Activated CD4-positive, alpha-beta memory T cell treated with anti-CD3 and anti-CD28 coated beads, Interleukin-2, amount 10 ng/mL, durations not matched to agents 7 days and 5 days (primary cell): ENCODE data around the gene VPS35. TPM values are rescaled to one million over a fixed set of nuclear protein-coding genes. Genes with fewer than 3 reads are reported as not detected.
A peak's percentile ranks its signal among the peaks of the same experiment; 100 is the strongest.

Experiments used
- CTCF ChIA-PET: fragments of 350-600 bp; sonication (Branson Sonifier 250); formaldehyde crosslinking; loops from one replicate; lab custom pipeline; 2021; ENCODE audit warnings: antibody characterized with exemption, inconsistent platforms; lab: Charles Lee
- POLR2A ChIA-PET: fragments of 350-600 bp; sonication (Branson Sonifier 250); formaldehyde crosslinking; loops from one replicate; lab custom pipeline; 2021; ENCODE audit warnings: antibody characterized with exemption; lab: Charles Lee
- DNase-seq: peaks from one replicate; pipeline ENCODE4 v3.0.0-alpha.2; 2020
- H3K27ac Mint-ChIP-seq: one replicate; pipeline ENCODE4 v1.8.0; 2021; ENCODE audit warnings: mild to moderate bottlenecking, mixed read lengths
- H3K27me3 Mint-ChIP-seq: one replicate; pipeline ENCODE4 v1.8.0; 2021; ENCODE audit warnings: mixed read lengths
- H3K36me3 Mint-ChIP-seq: one replicate; pipeline ENCODE4 v1.8.0; 2021; ENCODE audit warnings: low read depth, mixed read lengths
- H3K4me1 Mint-ChIP-seq: one replicate; pipeline ENCODE4 v1.8.0; 2021; ENCODE audit warnings: mixed read lengths
- H3K4me3 Mint-ChIP-seq: one replicate; pipeline ENCODE4 v1.8.0; 2021; ENCODE audit warnings: mild to moderate bottlenecking, mixed read lengths
- H3K9me3 Mint-ChIP-seq: one replicate; pipeline ENCODE4 v1.8.0; 2021; ENCODE audit warnings: mixed read lengths
- total RNA-seq, 2 experiments: library from RNA; stranded (reverse); gene quantifications; one replicate each; pipeline ENCODE4 v1.2.3, GENCODE V29; 2021

VPS35 gene
- 10 to 100 TPM; 86.8 to 89.4 TPM for total RNA-seq

- POLR2A ChIA-PET, result interaction anchor here (1.0 to 4.0 kb wide), 9 partner anchors 15 to 285 kb away, joined by 3 to 30 read pairs (median 4); partner anchors contain the start of genes C16orf87, DNAJA2, GPT2 and SHCBP1
- no peaks in the 10 kb centered on the region for H3K9me3 Mint-ChIP-seq
- CTCF ChIA-PET, result interaction anchor here (0.7 to 3.9 kb wide), 3 partner anchors 10 to 56 kb away, joined by 3 to 32 read pairs (median 3); no protein-coding TSS in a partner anchor
- peak; percentile 100 for DNase-seq
- no peak within 1 kb of the TSS for H3K4me3 Mint-ChIP-seq
- H3K36me3 Mint-ChIP-seq, result peaks cover 27% of the 10 kb centered on the region
- H3K27me3 Mint-ChIP-seq, result no peaks in the 10 kb centered on the region
- H3K27ac Mint-ChIP-seq, result no peak within 1 kb of the TSS
- peaks cover 29% of the 10 kb centered on the region for H3K4me1 Mint-ChIP-seq
These were observed at the start of gene VPS35 for GRCh38 chr16:46688654-46689364. Gene VPS35 (minus strand): TSS chr16:46689178. CDS start chr16:46689133, 45 bp downstream.

- ChIA-PET POLR2A (no interaction called here), CTCF (no interaction called here)
- H3K9me3 Mint-ChIP-seq, result no peaks in the 10 kb centered on the region
- H3K4me1 Mint-ChIP-seq, result no peaks in the 10 kb centered on the region
- H3K4me3 Mint-ChIP-seq, result no peak overlapping the region
- no peaks in the 10 kb centered on the region for H3K36me3 Mint-ChIP-seq
- H3K27me3 Mint-ChIP-seq, result no peaks in the 10 kb centered on the region
- H3K27ac Mint-ChIP-seq, result no peak overlapping the region
- no peak for DNase-seq
These were observed 48.7 kb upstream of the VPS35 start for GRCh38 chr16:46737621-46738214.

- Mint-ChIP-seq H3K27ac (no peak overlapping the region), H3K27me3 (no peaks in the 10 kb centered on the region), H3K36me3 (no peaks in the 10 kb centered on the region), H3K4me3 (no peak overlapping the region), H3K4me1 (no peaks in the 10 kb centered on the region), H3K9me3 (no peaks in the 10 kb centered on the region)
- no peak for DNase-seq
- POLR2A ChIA-PET, result no interaction called here
- CTCF ChIA-PET, result no interaction called here
These were observed 47.7 kb upstream of the VPS35 start for GRCh38 chr16:46736695-46737094.

GRCh38 chr16:46733319-46733830 is 44.4 kb upstream of the VPS35 start:
- H3K9me3 Mint-ChIP-seq, result no peaks in the 10 kb centered on the region
- no peaks in the 10 kb centered on the region for H3K36me3 Mint-ChIP-seq
- no peak for DNase-seq
- H3K4me1 Mint-ChIP-seq, result no peaks in the 10 kb centered on the region
- H3K4me3 Mint-ChIP-seq, result no peak overlapping the region
- no peak overlapping the region for H3K27ac Mint-ChIP-seq
- ChIA-PET POLR2A (no interaction called here), CTCF (no interaction called here)
- no peaks in the 10 kb centered on the region for H3K27me3 Mint-ChIP-seq

- H3K27me3 Mint-ChIP-seq, result no peaks in the 10 kb centered on the region
- no peaks in the 10 kb centered on the region for H3K36me3 Mint-ChIP-seq
These were observed 43.6 kb upstream of the VPS35 start for GRCh38 chr16:46732561-46732960.

GRCh38 chr16:46731691-46732555 is 42.9 kb upstream of the VPS35 start:
- Mint-ChIP-seq H3K27ac (no peak overlapping the region), H3K27me3 (no peaks in the 10 kb centered on the region), H3K4me3 (no peak overlapping the region), H3K4me1 (no peaks in the 10 kb centered on the region), H3K9me3 (no peaks in the 10 kb centered on the region), H3K36me3 (no peaks in the 10 kb centered on the region)
- no peak for DNase-seq
- ChIA-PET POLR2A (no interaction called here), CTCF (no interaction called here)

More at GRCh38 chr16:46732561-46732960, 43.6 kb upstream of the VPS35 start:
- no peak for DNase-seq
- POLR2A ChIA-PET, result no interaction called here
- Mint-ChIP-seq H3K4me3 (no peak overlapping the region), H3K9me3 (no peaks in the 10 kb centered on the region), H3K27ac (no peak overlapping the region), H3K4me1 (no peaks in the 10 kb centered on the region)
- CTCF ChIA-PET, result no interaction called here

GRCh38 chr16:46730801-46731690 is 42.1 kb upstream of the VPS35 start:
- Mint-ChIP-seq H3K36me3 (no peaks in the 10 kb centered on the region), H3K4me1 (no peaks in the 10 kb centered on the region), H3K27me3 (no peaks in the 10 kb centered on the region), H3K4me3 (no peak overlapping the region), H3K9me3 (no peaks in the 10 kb centered on the region), H3K27ac (no peak overlapping the region)
- no peak for DNase-seq
- ChIA-PET POLR2A (no interaction called here), CTCF (no interaction called here)

GRCh38 chr16:46730126-46730525 is 41.1 kb upstream of the VPS35 start:
- CTCF ChIA-PET, result no interaction called here
- H3K27me3 Mint-ChIP-seq, result peaks cover 6% of the 10 kb centered on the region
- H3K27ac Mint-ChIP-seq, result no peak overlapping the region
- no peaks in the 10 kb centered on the region for H3K4me1 Mint-ChIP-seq
- POLR2A ChIA-PET, result interaction anchor here (0.5 kb wide), 1 partner anchor 19 kb away, joined by 3 read pairs; no protein-coding TSS in a partner anchor
- no peaks in the 10 kb centered on the region for H3K36me3 Mint-ChIP-seq
- DNase-seq, result no peak
- peaks cover 6% of the 10 kb centered on the region for H3K9me3 Mint-ChIP-seq
- no peak overlapping the region for H3K4me3 Mint-ChIP-seq

GRCh38 chr16:46729326-46729995 is 40.5 kb upstream of the VPS35 start:
- ChIA-PET CTCF (no interaction called here), POLR2A (interaction anchor here (0.5 kb wide), 1 partner anchor 18 kb away, joined by 3 read pairs; no protein-coding TSS in a partner anchor)

GRCh38 chr16:46728806-46729205 is 39.8 kb upstream of the VPS35 start:
- H3K27ac Mint-ChIP-seq, result no peak overlapping the region
- no peaks in the 10 kb centered on the region for H3K4me1 Mint-ChIP-seq
- no peaks in the 10 kb centered on the region for H3K36me3 Mint-ChIP-seq
- ChIA-PET POLR2A (no interaction called here), CTCF (no interaction called here)
- H3K9me3 Mint-ChIP-seq, result peaks cover 8% of the 10 kb centered on the region
- no peak overlapping the region for H3K4me3 Mint-ChIP-seq
- peaks cover 7% of the 10 kb centered on the region for H3K27me3 Mint-ChIP-seq
- DNase-seq, result no peak

More at GRCh38 chr16:46729326-46729995, 40.5 kb upstream of the VPS35 start:
- no peak overlapping the region for H3K27ac Mint-ChIP-seq
- no peaks in the 10 kb centered on the region for H3K36me3 Mint-ChIP-seq
- H3K9me3 Mint-ChIP-seq, result peaks cover 8% of the 10 kb centered on the region
- DNase-seq, result no peak
- H3K4me3 Mint-ChIP-seq, result no peak overlapping the region
- H3K27me3 Mint-ChIP-seq, result peaks cover 7% of the 10 kb centered on the region
- H3K4me1 Mint-ChIP-seq, result no peaks in the 10 kb centered on the region

- peaks cover 8% of the 10 kb centered on the region for H3K9me3 Mint-ChIP-seq
- no peaks in the 10 kb centered on the region for H3K4me1 Mint-ChIP-seq
- H3K36me3 Mint-ChIP-seq, result no peaks in the 10 kb centered on the region
- H3K27ac Mint-ChIP-seq, result no peak overlapping the region
- ChIA-PET POLR2A (no interaction called here), CTCF (no interaction called here)
- DNase-seq, result no peak
- no peak overlapping the region for H3K4me3 Mint-ChIP-seq
- peaks cover 7% of the 10 kb centered on the region for H3K27me3 Mint-ChIP-seq
These were observed 38.7 kb upstream of the VPS35 start for GRCh38 chr16:46727630-46728029.

GRCh38 chr16:46727184-46727583 is 38.2 kb upstream of the VPS35 start:
- no peaks in the 10 kb centered on the region for H3K4me1 Mint-ChIP-seq
- H3K9me3 Mint-ChIP-seq, result peaks cover 8% of the 10 kb centered on the region
- no peak overlapping the region for H3K27ac Mint-ChIP-seq
- H3K4me3 Mint-ChIP-seq, result no peak overlapping the region
- H3K27me3 Mint-ChIP-seq, result peaks cover 7% of the 10 kb centered on the region
- no peak for DNase-seq
- CTCF ChIA-PET, result interaction anchor here (1.0 kb wide), 1 partner anchor 54 kb away, joined by 3 read pairs; no protein-coding TSS in a partner anchor
- POLR2A ChIA-PET, result no interaction called here
- no peaks in the 10 kb centered on the region for H3K36me3 Mint-ChIP-seq
